T-helper 1 cell treated with Interleukin-12 subunit alpha and Interleukin-12 subunit beta and Interleukin-4 antibody, amounts not matched to agents 30 μg/mL and 1 μg/mL, for 36 hours (primary cell): ENCODE measurements around the gene FILIP1L.
A peak's percentile ranks its signal among the peaks of the same experiment; 100 is the strongest.

Source experiments
- H3K27ac Mint-ChIP-seq: one replicate; pipeline ENCODE4 v1.8.0; 2021; ENCODE audit warnings: mild to moderate bottlenecking, mixed read lengths
- H3K27me3 Mint-ChIP-seq: one replicate; pipeline ENCODE4 v1.8.0; 2021; ENCODE audit warnings: low read depth, mixed read lengths
- H3K36me3 Mint-ChIP-seq: one replicate; pipeline ENCODE4 v1.8.0; 2021; ENCODE audit warnings: low read depth, mixed read lengths
- H3K4me1 Mint-ChIP-seq: one replicate; pipeline ENCODE4 v1.8.0; 2021; ENCODE audit warnings: low read depth, mixed read lengths
- H3K4me3 Mint-ChIP-seq: one replicate; pipeline ENCODE4 v1.8.0; 2021; ENCODE audit warnings: mild to moderate bottlenecking, moderate library complexity, mixed read lengths
- H3K9me3 Mint-ChIP-seq: one replicate; pipeline ENCODE4 v1.8.0; 2021; ENCODE audit warnings: mixed read lengths

FILIP1L gene

DNA sequence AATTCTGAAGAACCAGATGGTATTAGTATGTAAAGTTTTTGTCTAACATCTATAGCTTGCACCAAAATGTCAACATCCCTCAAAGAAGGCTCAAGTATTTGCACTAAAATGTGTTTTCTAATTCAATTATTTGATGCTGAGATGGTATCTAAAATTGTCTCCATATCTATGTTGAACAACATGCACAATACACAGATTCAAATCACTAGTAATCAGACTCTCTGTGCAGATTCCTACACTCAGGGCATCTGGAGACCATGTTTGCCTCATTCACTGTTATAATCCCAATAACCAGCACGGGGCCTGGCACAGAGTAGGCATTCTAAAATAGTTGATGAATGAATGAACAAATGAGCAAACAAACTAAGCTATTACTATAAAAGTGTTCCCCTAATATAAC, 2.6 kb downstream of the FILIP1L start:
- H3K27ac Mint-ChIP-seq = no peak overlapping the region
- H3K27me3 Mint-ChIP-seq = no peaks in the 10 kb centered on the region
- H3K4me3 Mint-ChIP-seq = no peak overlapping the region
- H3K4me1 Mint-ChIP-seq = peaks cover 3% of the 10 kb centered on the region
- H3K9me3 Mint-ChIP-seq = no peaks in the 10 kb centered on the region
- H3K36me3 Mint-ChIP-seq = no peaks in the 10 kb centered on the region

- H3K4me1 Mint-ChIP-seq = peaks cover 17% of the 10 kb centered on the region
- H3K36me3 Mint-ChIP-seq = peaks cover 1% of the 10 kb centered on the region
- H3K27me3 Mint-ChIP-seq = no peaks in the 10 kb centered on the region
- no peak overlapping the region for H3K27ac Mint-ChIP-seq
- no peak overlapping the region for H3K4me3 Mint-ChIP-seq
- H3K9me3 Mint-ChIP-seq = peaks cover 4% of the 10 kb centered on the region
Observed at GRCh38 chr3:100110162-100110561, 4.1 kb downstream of the FILIP1L start.

DNA sequence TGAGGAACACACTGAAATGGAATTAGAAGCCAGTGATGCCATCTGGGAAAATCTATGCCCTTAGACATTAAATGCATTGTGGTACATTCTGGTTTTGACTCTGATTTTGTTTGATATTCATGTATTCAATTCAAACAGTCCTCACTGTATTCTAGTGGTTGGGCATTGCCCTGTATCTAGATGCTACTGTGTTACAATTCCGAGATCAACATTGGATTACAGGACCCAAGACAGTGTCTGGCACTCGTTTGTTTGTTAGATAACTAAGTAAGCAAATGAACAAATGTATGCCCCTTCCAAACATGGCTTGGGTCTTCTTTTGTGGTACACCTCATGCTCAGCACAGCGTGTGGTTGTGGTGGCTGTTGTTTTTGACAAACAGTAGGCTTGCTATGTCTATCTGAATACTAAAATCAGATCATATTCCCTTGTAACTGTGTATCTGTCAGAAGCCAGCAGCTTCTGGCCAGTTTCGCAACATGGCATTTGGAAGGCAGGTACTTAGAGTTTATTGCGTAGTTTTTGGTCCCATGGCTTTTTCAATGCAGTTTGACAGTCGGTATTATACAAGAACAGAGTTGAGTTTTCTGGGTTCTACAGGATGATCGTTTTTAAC, 5.7 kb downstream of the FILIP1L start:
- H3K4me1 Mint-ChIP-seq = peaks cover 29% of the 10 kb centered on the region
- H3K4me3 Mint-ChIP-seq = no peak overlapping the region
- peaks cover 4% of the 10 kb centered on the region for H3K9me3 Mint-ChIP-seq
- no peak overlapping the region for H3K27ac Mint-ChIP-seq
- no peaks in the 10 kb centered on the region for H3K27me3 Mint-ChIP-seq
- peaks cover 1% of the 10 kb centered on the region for H3K36me3 Mint-ChIP-seq

GRCh38 chr3:100107221-100107814, 7.0 kb downstream of the FILIP1L start:
- peaks cover 4% of the 10 kb centered on the region for H3K9me3 Mint-ChIP-seq
- peaks cover 33% of the 10 kb centered on the region for H3K4me1 Mint-ChIP-seq
- no peaks in the 10 kb centered on the region for H3K27me3 Mint-ChIP-seq
- peaks cover 3% of the 10 kb centered on the region for H3K36me3 Mint-ChIP-seq
- H3K27ac Mint-ChIP-seq = no peak overlapping the region
- no peak overlapping the region for H3K4me3 Mint-ChIP-seq

GRCh38 chr3:100106531-100107141, 7.7 kb downstream of the FILIP1L start:
- Mint-ChIP-seq H3K27ac (peak overlapping the region; percentile 4), H3K36me3 (peaks cover 3% of the 10 kb centered on the region), H3K4me3 (no peak overlapping the region), H3K4me1 (peaks cover 33% of the 10 kb centered on the region), H3K9me3 (peaks cover 4% of the 10 kb centered on the region), H3K27me3 (no peaks in the 10 kb centered on the region)

DNA sequence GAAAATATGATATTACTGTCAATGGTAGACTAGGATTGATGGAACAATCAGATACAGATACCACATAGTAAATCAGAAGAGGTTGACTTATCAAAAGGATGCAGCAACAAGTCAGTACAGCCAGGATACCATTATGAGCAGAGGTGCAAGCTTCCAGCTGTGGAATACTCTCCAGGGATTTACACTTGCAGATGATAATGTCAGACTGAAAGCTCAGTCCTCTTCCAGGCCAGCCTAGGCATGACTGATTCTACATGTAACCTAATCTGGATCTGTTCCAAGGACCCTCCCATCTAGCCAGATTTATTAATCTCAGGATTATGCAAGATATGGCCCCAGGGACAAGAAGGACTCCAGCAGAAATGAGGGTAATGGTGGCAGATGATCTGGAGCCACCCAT, 8.2 kb downstream of the FILIP1L start:
- H3K27ac Mint-ChIP-seq = peak overlapping the region; percentile 78
- no peak overlapping the region for H3K4me3 Mint-ChIP-seq
- H3K27me3 Mint-ChIP-seq = no peaks in the 10 kb centered on the region
- H3K9me3 Mint-ChIP-seq = peaks cover 5% of the 10 kb centered on the region
- H3K36me3 Mint-ChIP-seq = peaks cover 5% of the 10 kb centered on the region
- peaks cover 33% of the 10 kb centered on the region for H3K4me1 Mint-ChIP-seq

- peak overlapping the region; percentile 78 for H3K27ac Mint-ChIP-seq
- H3K4me1 Mint-ChIP-seq = peaks cover 33% of the 10 kb centered on the region
- H3K9me3 Mint-ChIP-seq = peaks cover 7% of the 10 kb centered on the region
- peaks cover 5% of the 10 kb centered on the region for H3K36me3 Mint-ChIP-seq
- no peak overlapping the region for H3K4me3 Mint-ChIP-seq
- no peaks in the 10 kb centered on the region for H3K27me3 Mint-ChIP-seq
Observed at GRCh38 chr3:100105501-100105900, 8.8 kb downstream of the FILIP1L start.

GRCh38 chr3:100104817-100105413, 9.4 kb downstream of the FILIP1L start:
- Mint-ChIP-seq H3K36me3 (peaks cover 7% of the 10 kb centered on the region), H3K27me3 (no peaks in the 10 kb centered on the region), H3K9me3 (peaks cover 7% of the 10 kb centered on the region), H3K27ac (peak overlapping the region; percentile 78), H3K4me1 (peaks cover 33% of the 10 kb centered on the region), H3K4me3 (no peak overlapping the region)

- no peaks in the 10 kb centered on the region for H3K27me3 Mint-ChIP-seq
- H3K4me1 Mint-ChIP-seq = peaks cover 33% of the 10 kb centered on the region
- H3K9me3 Mint-ChIP-seq = peaks cover 7% of the 10 kb centered on the region
- H3K36me3 Mint-ChIP-seq = peaks cover 7% of the 10 kb centered on the region
- H3K27ac Mint-ChIP-seq = peak overlapping the region; percentile 21
- no peak overlapping the region for H3K4me3 Mint-ChIP-seq
Observed at GRCh38 chr3:100104442-100104798, 9.9 kb downstream of the FILIP1L start.

GRCh38 chr3:100103558-100104441, 10.5 kb downstream of the FILIP1L start:
- Mint-ChIP-seq H3K4me3 (no peak overlapping the region), H3K27me3 (no peaks in the 10 kb centered on the region), H3K27ac (peak overlapping the region; percentile 21), H3K36me3 (peaks cover 7% of the 10 kb centered on the region), H3K4me1 (peaks cover 34% of the 10 kb centered on the region), H3K9me3 (peaks cover 7% of the 10 kb centered on the region)

DNA sequence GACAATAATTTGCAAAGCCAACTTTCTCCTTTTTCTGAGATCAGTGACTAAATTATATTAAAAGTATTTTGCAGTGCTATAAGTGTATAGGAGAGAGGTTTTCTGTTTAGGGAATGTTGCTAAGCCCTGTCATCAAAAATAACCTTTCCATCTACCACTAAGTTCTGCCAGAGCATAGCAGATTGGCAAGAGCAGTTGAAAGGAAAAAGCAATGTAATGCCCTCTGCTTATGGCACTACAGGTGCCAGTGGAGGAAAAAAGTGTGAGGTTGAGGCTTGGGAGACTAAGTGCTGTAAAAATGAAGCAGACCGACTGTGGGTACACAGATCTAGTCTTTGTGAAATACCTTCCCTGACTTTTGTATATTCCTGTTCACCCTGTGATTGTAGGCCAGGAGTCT, 11.5 kb downstream of the FILIP1L start:
- H3K4me1 Mint-ChIP-seq = peaks cover 34% of the 10 kb centered on the region

GRCh38 chr3:100100425-100100824, 13.9 kb downstream of the FILIP1L start:
- Mint-ChIP-seq H3K27ac (no peak overlapping the region), H3K4me1 (peaks cover 30% of the 10 kb centered on the region), H3K36me3 (peaks cover 5% of the 10 kb centered on the region), H3K27me3 (no peaks in the 10 kb centered on the region), H3K9me3 (peaks cover 3% of the 10 kb centered on the region), H3K4me3 (no peak overlapping the region)

More for the DNA sequence above, 11.5 kb downstream of the FILIP1L start:
- H3K4me3 Mint-ChIP-seq = no peak overlapping the region
- peaks cover 7% of the 10 kb centered on the region for H3K36me3 Mint-ChIP-seq
- H3K27ac Mint-ChIP-seq = no peak overlapping the region
- no peaks in the 10 kb centered on the region for H3K27me3 Mint-ChIP-seq
- H3K9me3 Mint-ChIP-seq = peaks cover 7% of the 10 kb centered on the region

DNA sequence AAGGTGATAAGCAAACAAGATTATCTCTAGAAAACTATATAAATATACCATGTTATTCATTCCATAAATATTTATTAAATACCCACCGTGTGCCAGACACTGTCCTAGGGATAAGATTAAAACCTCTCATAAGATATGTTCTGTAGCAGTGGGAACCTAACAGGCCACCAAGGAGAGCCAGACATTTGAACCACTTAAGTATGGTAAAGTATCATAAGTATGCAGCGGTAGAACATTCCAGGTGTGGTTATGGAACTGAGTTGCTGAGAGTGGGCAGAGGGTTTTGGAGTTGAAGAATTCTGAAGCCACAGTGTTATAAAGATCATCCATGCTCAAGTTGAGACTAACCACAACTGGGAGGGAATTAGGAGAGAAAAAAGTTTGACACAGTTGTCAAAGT, 14.7 kb downstream of the FILIP1L start:
- Mint-ChIP-seq H3K9me3 (peaks cover 3% of the 10 kb centered on the region), H3K4me1 (peaks cover 22% of the 10 kb centered on the region), H3K27ac (no peak overlapping the region), H3K27me3 (no peaks in the 10 kb centered on the region), H3K36me3 (peaks cover 5% of the 10 kb centered on the region), H3K4me3 (no peak overlapping the region)

DNA sequence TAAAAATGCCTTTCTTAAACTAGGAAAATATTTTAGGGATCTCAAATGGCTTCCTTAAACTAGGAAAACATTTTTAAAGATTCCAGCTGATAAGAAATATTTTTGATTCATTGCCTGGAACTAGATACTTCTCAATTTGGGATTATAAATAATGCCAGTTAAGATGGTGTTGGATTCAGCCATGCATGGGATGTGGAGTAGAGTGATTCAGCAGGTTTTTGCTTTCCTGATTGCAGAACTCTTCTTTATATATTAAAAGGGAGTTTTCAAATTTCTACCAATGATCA, 15.6 kb downstream of the FILIP1L start:
- Mint-ChIP-seq H3K4me1 (peaks cover 19% of the 10 kb centered on the region), H3K9me3 (peaks cover 3% of the 10 kb centered on the region), H3K27me3 (no peaks in the 10 kb centered on the region), H3K4me3 (no peak overlapping the region), H3K27ac (no peak overlapping the region), H3K36me3 (peaks cover 5% of the 10 kb centered on the region)
